ENCODE results near the gene SH2D2A.

GRCh38 chr1:156858959-156859522 lies 42.4 kb upstream of the SH2D2A start, which contains the start of gene INSRR:
- no peak for TF ChIP-seq CTCF (IDR thresholded peaks at IDR 0.05; ENCODE audit: insufficient read depth, low read length, poor library complexity, severe bottlenecking)
- no peak for TF ChIP-seq EZH2phosphoT487 (conservative IDR thresholded peaks at IDR 0.05; ENCODE audit: low read length)

Measured in SU-DHL-6 (cell line).